Activated CD8-positive, alpha-beta memory T cell treated with anti-CD3 and anti-CD28 coated beads, Interleukin-2, amount 10 ng/mL, durations not matched to agents 7 days and 5 days (primary cell): ENCODE results near the gene POU3F1. TPM values are rescaled to one million over a fixed set of nuclear protein-coding genes. Genes with fewer than 3 reads are reported as not detected.

ENCODE experiments used
- ATAC-seq: fragments of 150-1000 bp; cut with Tn5 transposase; one replicate; pipeline ENCODE4 v1.10.0; 2021; ENCODE audit warnings: moderate library complexity
- CTCF ChIA-PET: fragments of 350-600 bp; sonication (Branson Sonifier 250); formaldehyde crosslinking; loops from one replicate; lab custom pipeline; 2021; ENCODE audit warnings: antibody characterized with exemption; lab: Charles Lee
- DNase-seq: peaks from one replicate; pipeline ENCODE4 v3.0.0-alpha.2; 2020
- H3K27ac Mint-ChIP-seq: one replicate; pipeline ENCODE4 v1.8.0; 2021; ENCODE audit warnings: mild to moderate bottlenecking, mixed read lengths
- H3K27me3 Mint-ChIP-seq: one replicate; pipeline ENCODE4 v1.8.0; 2021; ENCODE audit warnings: mixed read lengths
- H3K36me3 Mint-ChIP-seq: one replicate; pipeline ENCODE4 v1.8.0; 2021; ENCODE audit warnings: mild to moderate bottlenecking, mixed read lengths
- H3K4me1 Mint-ChIP-seq: one replicate; pipeline ENCODE4 v1.8.0; 2021; ENCODE audit warnings: mixed read lengths
- H3K4me3 Mint-ChIP-seq: one replicate; pipeline ENCODE4 v1.8.0; 2021; ENCODE audit warnings: mild to moderate bottlenecking, moderate library complexity, mixed read lengths
- H3K9me3 Mint-ChIP-seq: one replicate; pipeline ENCODE4 v1.8.0; 2022; ENCODE audit warnings: low read depth, mixed read lengths
- total RNA-seq, 2 experiments: library from RNA; stranded (reverse); gene quantifications; one replicate each; pipeline ENCODE4 v1.2.3, GENCODE V29; 2021

POU3F1 gene
- total RNA-seq, 2 experiments from 2014 or later = 0.09 TPM; not detected in 1

GRCh38 chr1:38083541-38083940 is 36.9 kb upstream of the POU3F1 start:
- ATAC-seq = no peak
- no peak overlapping the region for H3K27ac Mint-ChIP-seq
- no peaks in the 10 kb centered on the region for H3K36me3 Mint-ChIP-seq
- H3K4me3 Mint-ChIP-seq = no peak overlapping the region
- CTCF ChIA-PET = no interaction called here
- no peaks in the 10 kb centered on the region for H3K4me1 Mint-ChIP-seq
- H3K27me3 Mint-ChIP-seq = peaks cover 4% of the 10 kb centered on the region
- DNase-seq = no peak
- no peaks in the 10 kb centered on the region for H3K9me3 Mint-ChIP-seq

DNA sequence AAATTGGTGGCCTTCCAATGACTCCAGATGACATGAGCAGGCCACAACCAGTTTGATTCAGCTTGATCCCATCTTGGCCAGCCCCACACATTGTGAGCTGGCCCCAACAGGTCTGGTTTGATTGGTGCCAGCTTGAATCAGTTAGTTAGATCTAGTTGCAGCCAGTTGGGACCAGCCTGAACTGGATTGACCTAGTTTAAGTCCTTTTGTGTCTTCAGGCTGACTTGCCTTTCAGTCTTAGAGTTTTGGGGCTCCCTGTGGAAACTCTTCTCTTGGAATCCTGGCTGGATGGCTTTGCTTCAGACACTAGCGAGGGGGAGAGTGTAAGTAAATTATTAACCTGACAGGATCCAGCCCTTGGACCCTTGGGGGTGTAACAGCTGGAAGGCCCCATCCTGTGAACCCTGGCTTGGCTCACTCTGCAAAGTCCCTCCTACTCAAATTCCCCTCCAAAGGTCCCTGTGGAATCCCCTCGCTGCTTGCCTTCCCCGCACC is 36.2 kb upstream of the POU3F1 start:
- no peaks in the 10 kb centered on the region for H3K9me3 Mint-ChIP-seq
- CTCF ChIA-PET = interaction anchor here (1.2 kb wide), 1 partner anchor 11 kb away, joined by 3 read pairs; no protein-coding TSS in a partner anchor
- no peak overlapping the region for H3K27ac Mint-ChIP-seq
- ATAC-seq = no peak
- no peaks in the 10 kb centered on the region for H3K36me3 Mint-ChIP-seq
- peaks cover under 1% of the 10 kb centered on the region for H3K27me3 Mint-ChIP-seq
- H3K4me3 Mint-ChIP-seq = no peak overlapping the region
- DNase-seq = no peak
- no peaks in the 10 kb centered on the region for H3K4me1 Mint-ChIP-seq

DNA sequence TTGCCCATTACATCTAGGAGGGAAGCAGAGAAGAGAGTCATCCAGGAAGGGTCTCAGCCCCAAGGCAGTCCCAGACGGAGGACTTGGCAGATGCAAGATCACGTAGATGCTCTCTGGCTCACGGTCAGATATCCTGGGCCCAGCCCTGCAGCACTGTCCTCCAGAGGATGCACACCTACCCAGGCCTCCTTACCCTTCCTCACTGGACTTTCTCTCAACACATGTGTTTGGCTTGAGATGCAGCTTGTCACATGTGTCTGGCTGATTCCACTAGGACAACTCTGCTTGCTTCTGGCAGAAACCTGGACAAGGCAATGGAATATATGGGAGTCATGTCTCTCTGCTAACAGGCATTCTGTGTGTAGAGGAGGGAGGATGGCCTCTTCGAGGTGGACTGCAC is 32.4 kb upstream of the POU3F1 start:
- CTCF ChIA-PET = no interaction called here
- Mint-ChIP-seq H3K27me3 (peaks cover 4% of the 10 kb centered on the region), H3K4me3 (no peak overlapping the region), H3K9me3 (no peaks in the 10 kb centered on the region), H3K27ac (no peak overlapping the region), H3K36me3 (no peaks in the 10 kb centered on the region), H3K4me1 (no peaks in the 10 kb centered on the region)
- DNase-seq (no peak), ATAC-seq (no peak)

GRCh38 chr1:38077523-38078147 is 31.0 kb upstream of the POU3F1 start:
- no peaks in the 10 kb centered on the region for H3K36me3 Mint-ChIP-seq
- CTCF ChIA-PET = no interaction called here
- ATAC-seq = no peak

GRCh38 chr1:38076455-38076854 is 29.9 kb upstream of the POU3F1 start:
- no peak overlapping the region for H3K4me3 Mint-ChIP-seq
- CTCF ChIA-PET = no interaction called here
- H3K36me3 Mint-ChIP-seq = no peaks in the 10 kb centered on the region
- H3K27ac Mint-ChIP-seq = no peak overlapping the region
- peaks cover 20% of the 10 kb centered on the region for H3K27me3 Mint-ChIP-seq
- no peaks in the 10 kb centered on the region for H3K4me1 Mint-ChIP-seq
- ATAC-seq = no peak
- DNase-seq = no peak
- H3K9me3 Mint-ChIP-seq = no peaks in the 10 kb centered on the region

More at GRCh38 chr1:38077523-38078147, 31.0 kb upstream of the POU3F1 start:
- DNase-seq = no peak
- no peaks in the 10 kb centered on the region for H3K4me1 Mint-ChIP-seq
- H3K9me3 Mint-ChIP-seq = no peaks in the 10 kb centered on the region
- H3K27ac Mint-ChIP-seq = no peak overlapping the region
- H3K4me3 Mint-ChIP-seq = no peak overlapping the region
- H3K27me3 Mint-ChIP-seq = peaks cover 13% of the 10 kb centered on the region

- CTCF ChIA-PET = no interaction called here
- DNase-seq (no peak), ATAC-seq (no peak)
- no peak overlapping the region for H3K4me3 Mint-ChIP-seq
- H3K27ac Mint-ChIP-seq = no peak overlapping the region
- H3K9me3 Mint-ChIP-seq = no peaks in the 10 kb centered on the region
- H3K4me1 Mint-ChIP-seq = no peaks in the 10 kb centered on the region
- H3K36me3 Mint-ChIP-seq = no peaks in the 10 kb centered on the region
- H3K27me3 Mint-ChIP-seq = peaks cover 23% of the 10 kb centered on the region
Observed at GRCh38 chr1:38076038-38076437, 29.4 kb upstream of the POU3F1 start.

- H3K27ac Mint-ChIP-seq = no peak overlapping the region
- H3K9me3 Mint-ChIP-seq = no peaks in the 10 kb centered on the region
- ATAC-seq (no peak), DNase-seq (no peak)
- H3K4me1 Mint-ChIP-seq = no peaks in the 10 kb centered on the region
- H3K4me3 Mint-ChIP-seq = no peak overlapping the region
- H3K27me3 Mint-ChIP-seq = peaks cover 26% of the 10 kb centered on the region
- CTCF ChIA-PET = interaction anchor here (0.7 kb wide), 1 partner anchor 11 kb away, joined by 3 read pairs; no protein-coding TSS in a partner anchor
- H3K36me3 Mint-ChIP-seq = no peaks in the 10 kb centered on the region
Observed at GRCh38 chr1:38075191-38075590, 28.6 kb upstream of the POU3F1 start.

DNA sequence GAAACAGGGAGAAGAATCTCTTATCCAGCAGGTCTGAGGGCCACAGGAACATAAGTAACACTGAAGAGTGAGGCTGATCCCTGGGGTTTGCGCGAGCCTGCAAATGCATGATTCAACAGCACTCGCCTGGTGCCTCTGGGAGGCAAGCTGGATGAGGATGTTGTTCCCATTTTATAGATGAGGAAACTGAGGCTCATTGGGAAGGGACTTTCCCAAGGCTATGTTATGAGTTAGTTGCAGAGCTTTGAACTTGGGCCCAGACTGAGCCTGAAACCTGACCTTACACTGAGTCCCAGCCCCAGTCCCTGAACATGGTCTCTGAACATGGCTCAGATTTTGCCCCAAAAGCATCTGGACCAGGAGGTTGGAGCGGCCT is 27.7 kb upstream of the POU3F1 start:
- DNase-seq (no peak), ATAC-seq (no peak)
- CTCF ChIA-PET = no interaction called here
- Mint-ChIP-seq H3K4me3 (no peak overlapping the region), H3K9me3 (no peaks in the 10 kb centered on the region), H3K27ac (no peak overlapping the region), H3K27me3 (peaks cover 27% of the 10 kb centered on the region), H3K36me3 (no peaks in the 10 kb centered on the region), H3K4me1 (no peaks in the 10 kb centered on the region)

GRCh38 chr1:38073534-38074301 is 27.1 kb upstream of the POU3F1 start:
- no peaks in the 10 kb centered on the region for H3K4me1 Mint-ChIP-seq
- peaks cover 27% of the 10 kb centered on the region for H3K27me3 Mint-ChIP-seq
- no peaks in the 10 kb centered on the region for H3K36me3 Mint-ChIP-seq
- H3K27ac Mint-ChIP-seq = no peak overlapping the region
- CTCF ChIA-PET = no interaction called here
- H3K4me3 Mint-ChIP-seq = no peak overlapping the region
- no peak for ATAC-seq
- H3K9me3 Mint-ChIP-seq = no peaks in the 10 kb centered on the region
- DNase-seq = no peak

DNA sequence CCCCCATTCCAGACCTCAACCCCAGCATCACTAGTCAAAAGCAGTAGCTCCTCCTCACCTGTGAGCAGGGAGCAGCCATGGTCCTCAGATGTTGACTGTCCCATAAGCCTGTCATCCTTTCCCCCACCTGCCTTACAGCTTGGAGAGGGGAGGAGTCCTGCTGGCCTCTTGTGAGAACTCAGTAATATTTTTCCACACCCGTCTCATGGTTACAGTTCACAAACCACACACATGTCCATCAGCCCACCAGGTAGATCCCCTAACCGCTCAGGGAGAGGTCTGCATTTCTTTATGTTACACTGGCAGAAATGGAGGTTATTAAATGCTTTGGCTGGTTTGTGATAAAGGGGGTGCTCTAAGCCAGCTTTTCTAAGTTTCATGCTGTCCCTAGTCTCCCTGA is 26.3 kb upstream of the POU3F1 start:
- CTCF ChIA-PET = interaction anchor here (0.8 to 1.5 kb wide), 4 partner anchors 10 to 46 kb away, joined by 3 to 4 read pairs (median 4); no protein-coding TSS in a partner anchor
- ATAC-seq (no peak), DNase-seq (no peak)
- H3K27ac Mint-ChIP-seq = no peak overlapping the region
- peaks cover 29% of the 10 kb centered on the region for H3K27me3 Mint-ChIP-seq
- H3K9me3 Mint-ChIP-seq = no peaks in the 10 kb centered on the region
- no peaks in the 10 kb centered on the region for H3K4me1 Mint-ChIP-seq
- no peaks in the 10 kb centered on the region for H3K36me3 Mint-ChIP-seq
- no peak overlapping the region for H3K4me3 Mint-ChIP-seq

DNA sequence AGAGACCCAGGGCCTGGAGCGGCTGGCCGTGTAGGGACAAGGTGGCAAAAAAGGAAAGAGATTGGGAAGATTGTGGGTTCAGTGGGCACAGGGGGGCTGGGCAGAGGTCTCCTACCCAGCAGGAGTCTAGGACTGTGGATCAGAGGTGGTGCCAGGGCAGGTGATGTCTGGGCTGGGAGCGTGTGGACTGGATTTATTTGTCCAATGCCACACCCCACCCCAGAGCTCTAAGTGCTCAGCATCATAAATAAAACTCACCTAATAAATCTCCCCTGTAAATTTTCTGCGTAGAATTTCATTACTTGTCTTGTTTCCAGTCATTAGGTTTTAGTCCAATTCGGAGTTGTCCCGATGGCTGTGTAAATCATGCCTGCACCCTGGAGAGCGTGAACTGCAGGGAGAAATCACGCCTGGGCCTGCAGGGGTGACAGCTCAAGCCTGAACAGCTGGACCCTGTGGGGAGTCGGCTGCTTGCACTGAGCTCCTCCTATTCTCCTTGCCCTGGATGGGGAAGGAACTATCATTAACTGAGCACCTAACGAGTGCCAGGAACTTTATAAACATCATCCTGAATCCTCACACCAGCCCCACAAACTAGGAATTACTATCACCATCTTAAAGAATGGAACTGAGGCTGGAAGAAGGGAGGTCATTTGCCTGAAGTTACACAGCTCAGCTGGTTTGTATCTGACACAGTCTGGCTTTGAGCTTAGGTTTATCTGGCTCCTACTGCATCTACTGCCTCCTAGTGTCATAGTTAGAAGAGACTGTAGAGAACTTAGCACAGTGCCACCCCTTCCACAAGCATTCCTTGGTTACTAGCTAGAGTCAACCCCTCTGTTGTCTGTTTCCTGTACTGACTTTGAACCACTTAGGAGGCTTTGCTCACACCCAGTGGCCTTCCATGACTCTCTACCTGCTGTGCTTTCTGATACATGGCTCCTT is 25.0 kb upstream of the POU3F1 start:
- CTCF ChIA-PET = interaction anchor here (0.8 to 1.7 kb wide), 6 partner anchors 10 to 46 kb away, joined by 3 to 5 read pairs (median 4); no protein-coding TSS in a partner anchor

DNA sequence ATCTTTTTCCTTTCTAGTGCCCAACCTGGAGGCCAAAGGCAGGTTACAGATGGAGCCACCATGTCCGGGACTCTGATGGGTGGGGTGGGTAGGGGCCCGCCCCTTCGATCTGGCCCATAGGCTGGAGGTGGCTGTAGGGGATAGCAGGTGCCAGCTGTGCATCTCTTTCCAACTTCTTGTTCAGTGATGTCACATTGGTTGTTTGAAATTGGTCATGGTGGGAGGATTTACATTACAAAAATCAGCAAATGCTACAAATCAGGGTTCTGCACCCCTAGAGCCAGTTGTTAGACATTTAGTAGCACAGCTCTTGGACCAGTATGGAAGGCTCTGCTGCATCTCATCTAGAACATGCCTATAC is 22.4 kb upstream of the POU3F1 start:
- H3K4me3 Mint-ChIP-seq = no peak overlapping the region
- peaks cover 35% of the 10 kb centered on the region for H3K27me3 Mint-ChIP-seq
- H3K9me3 Mint-ChIP-seq = no peaks in the 10 kb centered on the region
- H3K36me3 Mint-ChIP-seq = no peaks in the 10 kb centered on the region
- H3K4me1 Mint-ChIP-seq = no peaks in the 10 kb centered on the region
- DNase-seq (no peak), ATAC-seq (no peak)
- no peak overlapping the region for H3K27ac Mint-ChIP-seq
- CTCF ChIA-PET = no interaction called here

More for the DNA sequence above, 25.0 kb upstream of the POU3F1 start:
- H3K4me1 Mint-ChIP-seq = no peaks in the 10 kb centered on the region
- DNase-seq (no peak), ATAC-seq (no peak)
- H3K4me3 Mint-ChIP-seq = no peak overlapping the region
- no peaks in the 10 kb centered on the region for H3K36me3 Mint-ChIP-seq
- H3K27me3 Mint-ChIP-seq = peaks cover 39% of the 10 kb centered on the region
- no peaks in the 10 kb centered on the region for H3K9me3 Mint-ChIP-seq
- H3K27ac Mint-ChIP-seq = no peak overlapping the region
